Muscle layer of duodenum (tissue), 2 donors: ENCODE results near the gene MGMT.

Source experiments
- H3K27ac ChIP-seq: one replicate; pipeline ENCODE4 v1.7.0; 2013; ENCODE audit warnings: mild to moderate bottlenecking, low read length
- H3K27me3 ChIP-seq: one replicate; pipeline ENCODE4 v1.7.0; 2013; ENCODE audit warnings: low read depth, mild to moderate bottlenecking, control low read depth, low read length
- H3K36me3 ChIP-seq, 2 donors: one replicate each; pipeline ENCODE4 v1.7.0; 2013; ENCODE audit warnings: low read length in 2 of 2, control low read depth in 1 of 2, mild to moderate bottlenecking in 1 of 2; ENCODE audit not compliant: insufficient read depth in 2 of 2, control insufficient read depth in 1 of 2
- H3K4me1 ChIP-seq, 2 donors: one replicate each; pipeline ENCODE4 v1.7.0; 2013; ENCODE audit warnings: low read length in 2 of 2, mild to moderate bottlenecking in 2 of 2, control low read depth in 1 of 2, moderate library complexity in 1 of 2; ENCODE audit not compliant: insufficient read depth in 2 of 2, control insufficient read depth in 1 of 2
- H3K4me3 ChIP-seq, 2 donors: one replicate each; pipeline ENCODE4 v1.7.0; 2013; ENCODE audit warnings: low read length in 2 of 2, low read depth in 1 of 2, mild to moderate bottlenecking in 1 of 2
- H3K9me3 ChIP-seq, 2 donors: one replicate each; pipeline ENCODE4 v1.7.0; 2013; ENCODE audit warnings: low read length in 2 of 2, control low read depth in 1 of 2, mild to moderate bottlenecking in 1 of 2; ENCODE audit not compliant: control insufficient read depth in 1 of 2
- donor health status: healthy.

MGMT gene

DNA sequence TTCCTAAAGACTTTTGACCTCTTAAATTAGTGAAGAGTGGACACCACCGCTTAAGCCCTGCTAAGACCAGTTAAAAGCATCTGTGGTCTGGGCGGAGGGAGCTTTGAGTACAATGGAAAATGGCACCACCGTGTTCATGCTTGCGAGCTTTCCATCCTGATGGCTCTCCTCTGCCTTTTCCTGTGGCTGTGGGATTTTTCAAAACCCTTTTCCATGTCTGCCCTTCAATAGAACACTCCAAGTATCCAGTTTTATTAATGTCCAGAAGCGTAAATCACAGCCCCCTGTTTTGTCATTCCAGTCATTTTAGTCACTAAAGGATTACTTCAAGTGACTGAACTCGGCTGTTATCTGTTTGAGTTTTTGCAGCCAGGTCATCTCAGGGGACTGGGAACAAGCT lies 181.8 kb downstream of the MGMT start:
- peaks cover 0 to 11% of the 10 kb centered on the region in 2 donors for H3K36me3 ChIP-seq
- H3K9me3 ChIP-seq = no peaks in the 10 kb centered on the region
- no peaks in the 10 kb centered on the region for H3K4me1 ChIP-seq
- no peak overlapping the region for H3K4me3 ChIP-seq
- no peaks in the 10 kb centered on the region for H3K27me3 ChIP-seq
- no peak overlapping the region for H3K27ac ChIP-seq

GRCh38 chr10:129652021-129652420 lies 185.0 kb downstream of the MGMT start:
- peaks cover 0 to 2% of the 10 kb centered on the region in 2 donors for H3K36me3 ChIP-seq
- H3K4me3 ChIP-seq = no peak overlapping the region
- H3K4me1 ChIP-seq = no peaks in the 10 kb centered on the region
- H3K27me3 ChIP-seq = no peaks in the 10 kb centered on the region
- no peak overlapping the region for H3K27ac ChIP-seq
- H3K9me3 ChIP-seq = no peaks in the 10 kb centered on the region

GRCh38 chr10:129652521-129653201 lies 185.6 kb downstream of the MGMT start:
- H3K9me3 ChIP-seq = no peaks in the 10 kb centered on the region
- no peaks in the 10 kb centered on the region for H3K27me3 ChIP-seq

DNA sequence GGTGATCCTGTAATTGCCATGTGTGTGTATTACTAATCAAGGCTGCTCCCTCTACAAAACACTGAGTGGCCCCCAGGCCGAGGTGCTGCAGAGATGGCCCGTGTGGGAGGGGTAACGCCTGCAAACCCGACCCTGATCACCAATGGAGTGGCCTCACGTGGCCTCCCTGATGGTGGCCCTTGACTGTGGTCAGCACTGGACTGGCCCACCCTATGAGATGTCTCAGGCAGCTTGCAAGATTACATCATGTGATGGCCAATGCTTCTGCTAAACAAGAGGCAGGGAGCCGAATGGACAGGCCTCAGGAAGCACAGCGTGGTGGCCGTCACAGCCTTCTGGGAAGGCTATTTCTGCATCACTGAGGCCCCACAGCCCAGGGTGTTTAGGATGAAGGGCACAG lies 186.4 kb downstream of the MGMT start:
- Histone ChIP-seq H3K27ac (no peak overlapping the region), H3K27me3 (no peaks in the 10 kb centered on the region), H3K36me3 (no peaks in the 10 kb centered on the region), H3K4me3 (no peak overlapping the region), H3K9me3 (no peaks in the 10 kb centered on the region), H3K4me1 (no peaks in the 10 kb centered on the region)

More at GRCh38 chr10:129652521-129653201, 185.6 kb downstream of the MGMT start:
- Histone ChIP-seq H3K27ac (no peak overlapping the region), H3K36me3 (no peaks in the 10 kb centered on the region), H3K4me3 (no peak overlapping the region), H3K4me1 (no peaks in the 10 kb centered on the region)

DNA sequence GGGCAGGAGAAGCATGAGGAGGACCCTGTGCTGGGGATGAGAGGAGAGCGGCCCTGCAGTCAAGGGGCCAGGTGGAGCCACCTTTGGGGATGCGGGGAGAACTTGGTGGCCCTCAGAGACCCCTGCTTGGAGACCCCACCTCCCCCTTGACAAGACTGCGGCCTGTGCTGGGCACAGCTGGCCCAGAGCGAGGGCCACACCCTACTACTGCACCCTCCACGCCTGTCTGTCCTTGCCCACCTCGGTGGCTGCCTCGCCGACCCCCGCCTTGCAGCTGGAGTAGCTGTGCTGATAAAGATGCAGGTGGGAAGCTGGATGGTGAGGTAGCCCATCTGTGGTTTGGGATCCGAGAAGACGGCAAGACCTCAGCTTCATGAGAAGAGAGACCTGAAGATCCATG lies 186.8 kb downstream of the MGMT start:
- H3K36me3 ChIP-seq = no peaks in the 10 kb centered on the region
- no peaks in the 10 kb centered on the region for H3K9me3 ChIP-seq
- no peak overlapping the region for H3K4me3 ChIP-seq
- H3K27me3 ChIP-seq = no peaks in the 10 kb centered on the region
- H3K4me1 ChIP-seq = no peaks in the 10 kb centered on the region
- H3K27ac ChIP-seq = no peak overlapping the region

GRCh38 chr10:129654461-129654860 lies 187.4 kb downstream of the MGMT start:
- Histone ChIP-seq H3K27ac (no peak overlapping the region), H3K27me3 (no peaks in the 10 kb centered on the region), H3K4me3 (no peak overlapping the region), H3K36me3 (no peaks in the 10 kb centered on the region), H3K9me3 (no peaks in the 10 kb centered on the region), H3K4me1 (no peaks in the 10 kb centered on the region)

DNA sequence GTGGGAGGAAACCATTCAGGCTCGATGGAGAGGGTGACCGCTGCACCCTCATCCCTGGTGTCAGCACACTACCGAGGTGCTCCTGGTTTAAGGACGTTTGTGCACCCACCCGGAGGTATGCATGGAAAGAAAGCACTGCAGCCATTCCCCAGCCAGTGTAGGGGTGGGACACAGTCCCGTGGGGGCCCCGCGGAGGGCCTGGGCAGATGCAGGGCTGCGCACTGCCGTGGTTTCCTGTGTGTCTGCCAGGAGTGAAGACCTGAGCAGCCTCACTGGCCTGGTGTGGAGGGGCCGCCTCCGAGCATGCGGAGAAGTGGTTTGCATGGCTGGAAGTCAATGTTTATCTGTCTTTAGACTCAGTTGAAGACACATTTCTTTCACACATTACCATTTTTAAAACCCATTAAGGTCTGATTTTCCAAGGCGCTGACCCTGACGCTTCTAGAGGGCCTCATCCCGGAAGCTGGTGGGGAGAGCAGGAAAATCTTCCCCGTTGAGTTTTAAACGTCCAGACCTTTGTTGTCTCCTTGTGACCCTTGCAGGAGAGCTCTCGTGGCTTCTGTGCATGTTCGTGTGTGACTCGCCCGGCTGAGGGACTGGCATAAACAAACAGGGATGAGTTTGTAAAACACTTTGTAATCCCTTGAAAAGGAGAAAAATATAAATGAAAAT lies 188.1 kb downstream of the MGMT start:
- H3K27ac ChIP-seq = no peak overlapping the region
- H3K4me1 ChIP-seq = no peaks in the 10 kb centered on the region
- H3K9me3 ChIP-seq = no peaks in the 10 kb centered on the region
- H3K4me3 ChIP-seq = no peak overlapping the region
- H3K27me3 ChIP-seq = no peaks in the 10 kb centered on the region
- H3K36me3 ChIP-seq = no peaks in the 10 kb centered on the region

- H3K9me3 ChIP-seq = no peaks in the 10 kb centered on the region
- H3K36me3 ChIP-seq = no peaks in the 10 kb centered on the region
- H3K4me1 ChIP-seq = no peaks in the 10 kb centered on the region
- H3K4me3 ChIP-seq = no peak overlapping the region
- H3K27me3 ChIP-seq = no peaks in the 10 kb centered on the region
- H3K27ac ChIP-seq = no peak overlapping the region
Observed at GRCh38 chr10:129655679-129656031, 188.6 kb downstream of the MGMT start.

DNA sequence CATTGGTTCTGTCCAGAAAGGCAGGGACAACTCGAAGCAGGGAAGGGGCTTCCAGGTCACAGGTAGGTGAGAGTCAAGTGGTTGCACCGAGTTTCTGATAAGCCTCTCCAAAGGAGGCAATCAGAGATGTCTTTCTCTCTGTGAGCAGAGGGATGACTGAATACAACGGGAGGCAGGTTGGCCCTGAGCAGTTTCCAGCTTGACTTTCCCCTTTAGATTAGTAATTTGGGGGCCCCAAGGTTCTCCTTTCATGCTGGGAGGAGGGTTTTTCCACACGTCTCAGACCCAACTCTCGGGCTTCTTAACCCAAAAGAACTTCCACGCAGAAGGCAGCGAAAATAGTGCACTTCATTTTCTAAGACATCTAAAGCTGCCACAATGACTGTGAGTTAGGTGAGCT lies 189.6 kb downstream of the MGMT start:
- no peaks in the 10 kb centered on the region for H3K4me1 ChIP-seq
- no peak overlapping the region for H3K27ac ChIP-seq
- no peaks in the 10 kb centered on the region for H3K9me3 ChIP-seq
- H3K27me3 ChIP-seq = no peaks in the 10 kb centered on the region
- H3K36me3 ChIP-seq = no peaks in the 10 kb centered on the region
- no peak overlapping the region for H3K4me3 ChIP-seq

- H3K27me3 ChIP-seq = no peaks in the 10 kb centered on the region
- H3K27ac ChIP-seq = no peak overlapping the region
- H3K4me1 ChIP-seq = no peaks in the 10 kb centered on the region
- no peak overlapping the region for H3K4me3 ChIP-seq
- no peaks in the 10 kb centered on the region for H3K36me3 ChIP-seq
- peaks cover 0 to under 1% of the 10 kb centered on the region in 2 donors for H3K9me3 ChIP-seq
Observed at GRCh38 chr10:129657297-129658017, 190.4 kb downstream of the MGMT start.

GRCh38 chr10:129658376-129659072 lies 191.5 kb downstream of the MGMT start:
- H3K4me1 ChIP-seq = no peaks in the 10 kb centered on the region
- H3K9me3 ChIP-seq = peaks cover 0 to 2% of the 10 kb centered on the region in 2 donors
- H3K4me3 ChIP-seq = no peak overlapping the region
- H3K27ac ChIP-seq = no peak overlapping the region
- H3K27me3 ChIP-seq = no peaks in the 10 kb centered on the region
- no peaks in the 10 kb centered on the region for H3K36me3 ChIP-seq
